Lower leg skin (tissue), 3 donors: Measurements from ENCODE around the gene CTNNB1.

ENCODE experiments used
- CTCF ChIP-seq, 3 donors: fragments of 450-650 bp; IDR thresholded peaks; one replicate each; pipeline ENCODE4 v1.5.1; 2016; ENCODE audit warnings: antibody characterized with exemption in 3 of 3, mild to moderate bottlenecking in 3 of 3, moderate library complexity in 2 of 3
- POLR2A ChIP-seq, 2 donors: fragments of 450-650 bp; IDR thresholded peaks; one replicate each; pipeline ENCODE4 v1.6.1; 2016 to 2017; ENCODE audit warnings: antibody characterized with exemption in 2 of 2, mild to moderate bottlenecking in 1 of 2, moderate library complexity in 1 of 2

GRCh38 chr3:41241800-41242571, 42.7 kb downstream of the CTNNB1 start:
- TF ChIP-seq CTCF (IDR thresholded peaks at IDR 0.05) (no peak), POLR2A (IDR thresholded peaks at IDR 0.05) (no peak)
